Trophoblast cell (in vitro differentiated cells and primary cell): ENCODE data around the gene HSPBP1.

Experiments
- DNase-seq, 2 donors: peaks; one replicate each; pipeline ENCODE4 v3.0.0-alpha.2; 2016
- H2AFZ ChIP-seq: 2 replicates; pipeline ENCODE4 v1.6.1; 2013; ENCODE audit warnings: low read length, moderate library complexity, mild to moderate bottlenecking; ENCODE audit not compliant: insufficient read depth, poor library complexity
- H2AK5ac ChIP-seq: 2 replicates; pipeline ENCODE4 v1.6.1; 2013; ENCODE audit warnings: mild to moderate bottlenecking, low read length
- H2BK120ac ChIP-seq: 2 replicates; pipeline ENCODE4 v1.6.1; 2013; ENCODE audit warnings: low read length, mild to moderate bottlenecking, moderate library complexity; ENCODE audit not compliant: insufficient read depth, poor library complexity
- H2BK12ac ChIP-seq: 2 replicates; pipeline ENCODE4 v1.6.1; 2013; ENCODE audit warnings: mild to moderate bottlenecking, low read length, moderate library complexity
- H2BK5ac ChIP-seq: 2 replicates; pipeline ENCODE4 v1.6.1; 2013; ENCODE audit warnings: low read length, low read depth, moderate library complexity, mild to moderate bottlenecking; ENCODE audit not compliant: poor library complexity
- H3K14ac ChIP-seq: 2 replicates; pipeline ENCODE4 v1.6.1; 2013; ENCODE audit warnings: mild to moderate bottlenecking, low read length
- H3K18ac ChIP-seq: 2 replicates; pipeline ENCODE4 v1.6.1; 2013; ENCODE audit warnings: mild to moderate bottlenecking, low read length
- H3K23ac ChIP-seq: 2 replicates; pipeline ENCODE4 v1.6.1; 2013; ENCODE audit warnings: low read length
- H3K27ac ChIP-seq: 2 replicates; pipeline ENCODE4 v1.5.1; 2013; ENCODE audit warnings: low read depth, mild to moderate bottlenecking, inconsistent platforms, low read length, moderate library complexity
- H3K27me3 ChIP-seq: 2 replicates; pipeline ENCODE4 v1.6.1; 2013; ENCODE audit warnings: inconsistent platforms, mild to moderate bottlenecking, low read length, moderate library complexity; ENCODE audit not compliant: insufficient read depth
- H3K36me3 ChIP-seq, 2 experiments: 1 replicate in 1 of 2; 2 replicates in 1 of 2; pipeline ENCODE4 v1.6.1; 2013; ENCODE audit warnings: low read length in 2 of 2, mild to moderate bottlenecking in 2 of 2, moderate library complexity in 1 of 2; ENCODE audit not compliant: insufficient read depth in 2 of 2, control insufficient read depth in 1 of 2
- H3K4ac ChIP-seq: 2 replicates; pipeline ENCODE4 v1.6.1; 2013; ENCODE audit warnings: low read depth, mild to moderate bottlenecking, low read length, moderate library complexity
- H3K4me1 ChIP-seq, 2 experiments: 1 replicate in 1 of 2; 2 replicates in 1 of 2; pipeline ENCODE4 v1.6.1; 2013; ENCODE audit warnings: low read length in 2 of 2, mild to moderate bottlenecking in 2 of 2, moderate library complexity in 1 of 2; ENCODE audit not compliant: insufficient read depth in 2 of 2, control insufficient read depth in 1 of 2
- H3K4me2 ChIP-seq: 2 replicates; pipeline ENCODE4 v1.6.1; 2013; ENCODE audit warnings: inconsistent platforms, mild to moderate bottlenecking, low read length, moderate library complexity
- H3K4me3 ChIP-seq: 2 replicates; pipeline ENCODE4 v1.5.1; 2013; ENCODE audit warnings: mild to moderate bottlenecking, low read depth, low read length, inconsistent platforms
- H3K79me1 ChIP-seq: one replicate; pipeline ENCODE4 v1.6.1; 2013; ENCODE audit warnings: low read length
- H3K79me2 ChIP-seq: 2 replicates; pipeline ENCODE4 v1.6.1; 2013; ENCODE audit warnings: low read length, mild to moderate bottlenecking; ENCODE audit not compliant: control insufficient read depth, insufficient read depth, poor library complexity
- H3K9ac ChIP-seq: 2 replicates; pipeline ENCODE4 v1.6.1; 2013; ENCODE audit warnings: mild to moderate bottlenecking, low read length
- H3K9me3 ChIP-seq: 2 replicates; pipeline ENCODE4 v1.6.1; 2013; ENCODE audit warnings: low read depth, mild to moderate bottlenecking, control low read depth, inconsistent platforms, low read length; ENCODE audit not compliant: insufficient read depth
- H4K12ac ChIP-seq: 2 replicates; pipeline ENCODE4 v1.6.1; 2013; ENCODE audit warnings: low read depth, mild to moderate bottlenecking, low read length, moderate library complexity
- H4K8ac ChIP-seq: 2 replicates; pipeline ENCODE4 v1.6.1; 2013; ENCODE audit warnings: low read depth, mild to moderate bottlenecking, low read length, moderate library complexity
- H4K91ac ChIP-seq: one replicate; pipeline ENCODE4 v1.6.1; 2013; ENCODE audit warnings: low read depth, mild to moderate bottlenecking, low read length, moderate library complexity
- WGBS: extraction: QIAGEN DNeasy Blood & Tissue Kit; methylation state at CpG from one replicate; pipeline ENCODE4 v1.1.7; 2013; ENCODE audit warnings: missing lambda C conversion rate; ENCODE audit not compliant: insufficient read length, insufficient coverage; ENCODE audit errors: extremely low coverage; 5-methylcytosine and 5-hydroxymethylcytosine counted together

Gene HSPBP1

DNA sequence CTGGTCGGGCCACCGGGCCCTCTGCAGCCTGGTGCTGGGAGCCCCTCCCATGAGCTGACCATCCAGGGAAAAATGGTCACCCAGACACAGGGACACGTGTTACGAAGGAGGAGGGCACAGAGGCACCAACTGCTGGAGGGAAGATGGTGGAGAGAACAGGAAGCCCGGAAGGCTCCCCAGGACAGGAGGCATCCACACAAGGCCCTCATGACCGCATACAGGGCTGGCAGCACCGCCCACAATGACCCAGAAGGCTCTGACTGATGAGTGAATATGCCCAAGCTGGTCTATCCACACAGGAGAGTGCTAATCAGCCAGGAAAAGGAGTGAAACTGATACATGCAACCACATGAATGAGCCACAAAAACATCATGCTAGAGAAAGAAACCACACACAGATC, 37.4 kb downstream of the HSPBP1 start:
- Histone ChIP-seq H3K9me3 (peaks cover 3% of the 10 kb centered on the region), H3K27ac (no peak overlapping the region), H3K4me2 (no peak overlapping the region), H2AK5ac (no peak overlapping the region), H3K4me1 (peaks cover 5 to 6% of the 10 kb centered on the region in 2 experiments), H2BK5ac (no peak overlapping the region), H3K4ac (no peak overlapping the region), H3K18ac (no peak overlapping the region), H3K79me2 (no peaks in the 10 kb centered on the region), H3K79me1 (no peaks in the 10 kb centered on the region), H3K14ac (no peak overlapping the region), H2BK12ac (no peak overlapping the region), H3K4me3 (no peak overlapping the region), H3K27me3 (no peaks in the 10 kb centered on the region), H4K8ac (no peak overlapping the region), H3K23ac (no peak overlapping the region), H4K91ac (no peak overlapping the region), H3K9ac (no peak overlapping the region), H2AFZ (no peak overlapping the region), H2BK120ac (no peak overlapping the region), H3K36me3 (peaks cover 81 to 84% of the 10 kb centered on the region in 2 experiments), H4K12ac (no peak overlapping the region)
- no CpG with 5 or more reads among the region's 7 CpGs for WGBS
- DNase-seq, result no peak

GRCh38 chr19:55241935-55242464, 37.9 kb downstream of the HSPBP1 start:
- Histone ChIP-seq H3K79me1 (no peaks in the 10 kb centered on the region), H2BK120ac (no peak overlapping the region), H3K79me2 (no peaks in the 10 kb centered on the region), H3K9ac (no peak overlapping the region), H3K14ac (no peak overlapping the region), H4K91ac (no peak overlapping the region), H3K36me3 (peaks cover 84 to 89% of the 10 kb centered on the region in 2 experiments), H2AK5ac (no peak overlapping the region), H4K12ac (no peak overlapping the region), H3K4me1 (peaks cover 0 to 1% of the 10 kb centered on the region in 2 experiments), H2BK12ac (no peak overlapping the region), H2AFZ (no peak overlapping the region), H3K27ac (no peak overlapping the region), H3K23ac (no peak overlapping the region), H3K18ac (no peak overlapping the region), H3K4me2 (no peak overlapping the region), H2BK5ac (no peak overlapping the region), H3K4ac (no peak overlapping the region), H4K8ac (no peak overlapping the region), H3K27me3 (no peaks in the 10 kb centered on the region), H3K4me3 (no peak overlapping the region), H3K9me3 (peaks cover 3% of the 10 kb centered on the region)
- whole genome bisulfite sequencing, result no CpG with 5 or more reads among the region's 16 CpGs
- DNase-seq, result no peak

DNA sequence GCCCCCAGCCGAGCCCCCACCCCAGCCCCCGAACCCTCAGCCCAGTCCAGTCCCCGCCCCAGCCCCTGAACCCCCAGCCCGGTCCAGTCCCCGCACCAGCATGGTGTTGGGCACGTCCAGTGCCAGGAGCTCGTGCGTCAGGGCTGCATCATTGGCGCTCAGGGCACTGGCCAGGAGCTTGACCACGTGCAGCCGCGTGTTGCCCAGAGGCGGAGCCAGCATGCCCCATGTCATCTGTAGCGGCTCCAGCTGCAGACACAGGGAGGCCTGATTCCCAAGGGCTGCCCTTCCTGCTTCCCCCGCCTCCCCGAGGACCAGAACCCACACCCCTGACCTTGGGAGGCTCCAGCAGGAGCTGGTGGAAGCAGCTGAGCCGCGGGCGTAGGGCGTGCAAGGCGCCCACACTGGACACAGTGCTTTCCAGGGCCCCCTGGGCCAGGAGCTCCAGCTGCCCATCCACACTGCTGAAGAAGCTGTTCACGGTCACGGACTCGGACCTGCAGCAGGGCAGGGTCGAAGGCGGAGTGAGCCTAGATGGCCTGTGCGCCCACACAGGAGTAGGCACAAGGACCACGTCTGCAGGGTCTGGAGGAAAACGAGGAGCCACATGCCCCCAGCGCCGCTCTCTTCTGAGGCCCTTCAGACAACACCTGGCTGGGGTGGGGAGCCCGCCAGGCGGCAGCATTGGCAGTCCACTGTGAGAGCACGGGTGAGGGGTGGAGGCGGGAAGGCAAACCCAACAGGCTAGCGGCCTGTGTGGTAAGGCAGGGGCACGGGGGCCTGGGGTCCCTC, 38.6 kb downstream of the HSPBP1 start:
- no peak overlapping the region for H3K4ac ChIP-seq
- no peak overlapping the region for H2BK120ac ChIP-seq
- WGBS, result no CpG with 5 or more reads among the region's 37 CpGs
- H4K8ac ChIP-seq, result no peak overlapping the region
- H4K12ac ChIP-seq, result no peak overlapping the region
- no peak overlapping the region for H2AK5ac ChIP-seq
- H3K79me2 ChIP-seq, result no peaks in the 10 kb centered on the region
- DNase-seq, result no peak
- H3K9ac ChIP-seq, result no peak overlapping the region
- H2BK12ac ChIP-seq, result no peak overlapping the region
- no peak overlapping the region for H3K4me3 ChIP-seq
- no peaks in the 10 kb centered on the region for H3K4me1 ChIP-seq
- peaks cover 84 to 89% of the 10 kb centered on the region in 2 experiments for H3K36me3 ChIP-seq
- H2AFZ ChIP-seq, result no peak overlapping the region
- no peak overlapping the region for H2BK5ac ChIP-seq
- no peaks in the 10 kb centered on the region for H3K27me3 ChIP-seq
- H3K79me1 ChIP-seq, result no peaks in the 10 kb centered on the region
- H3K23ac ChIP-seq, result no peak overlapping the region
- H3K18ac ChIP-seq, result no peak overlapping the region
- H4K91ac ChIP-seq, result no peak overlapping the region
- H3K27ac ChIP-seq, result no peak overlapping the region
- H3K9me3 ChIP-seq, result peaks cover 3% of the 10 kb centered on the region
- H3K14ac ChIP-seq, result no peak overlapping the region
- H3K4me2 ChIP-seq, result no peak overlapping the region

- Histone ChIP-seq H3K14ac (no peak overlapping the region), H3K79me1 (no peaks in the 10 kb centered on the region), H3K4me3 (no peak overlapping the region), H2AFZ (no peak overlapping the region), H2BK5ac (no peak overlapping the region), H4K12ac (no peak overlapping the region), H3K4me1 (no peaks in the 10 kb centered on the region), H2BK12ac (no peak overlapping the region), H3K36me3 (peaks cover 85 to 91% of the 10 kb centered on the region in 2 experiments), H3K4ac (no peak overlapping the region), H3K9ac (no peak overlapping the region), H3K27me3 (no peaks in the 10 kb centered on the region), H2AK5ac (no peak overlapping the region), H4K8ac (no peak overlapping the region), H3K9me3 (peaks cover 3% of the 10 kb centered on the region), H2BK120ac (no peak overlapping the region), H3K23ac (no peak overlapping the region), H3K27ac (no peak overlapping the region), H3K79me2 (no peaks in the 10 kb centered on the region), H4K91ac (no peak overlapping the region), H3K18ac (no peak overlapping the region), H3K4me2 (no peak overlapping the region)
- WGBS, result no CpG with 5 or more reads among the region's 6 CpGs
- no peak for DNase-seq
Measured at GRCh38 chr19:55240713-55241020, 39.2 kb downstream of the HSPBP1 start.
